ENCODE data around the gene TRAFD1.

TRAFD1 gene

GRCh38 chr12:112166051-112167015 lies 41.0 kb downstream of the TRAFD1 start:
- H3K4me3 ChIP-seq (ENCODE audit: low read length), result no peak overlapping the region
- no peak for DNase-seq (ENCODE audit: low read depth)
- no peak for TF ChIP-seq CTCF (conservative IDR thresholded peaks at IDR 0.05; ENCODE audit: low read length)

GRCh38 chr12:112167031-112167461 lies 41.7 kb downstream of the TRAFD1 start:
- H3K4me3 ChIP-seq (ENCODE audit: low read length), result no peak overlapping the region
- TF ChIP-seq CTCF (conservative IDR thresholded peaks at IDR 0.05; ENCODE audit: low read length), result no peak
- DNase-seq (ENCODE audit: low read depth), result no peak

- no peak overlapping the region for H3K4me3 ChIP-seq (ENCODE audit: low read length)
- TF ChIP-seq CTCF (conservative IDR thresholded peaks at IDR 0.05; ENCODE audit: low read length), result no peak
- no peak for DNase-seq (ENCODE audit: low read depth)
These were observed 42.6 kb downstream of the TRAFD1 start for GRCh38 chr12:112167718-112168525.

- no peak for TF ChIP-seq CTCF (conservative IDR thresholded peaks at IDR 0.05; ENCODE audit: low read length)
- DNase-seq (ENCODE audit: low read depth), result no peak
- H3K4me3 ChIP-seq (ENCODE audit: low read length), result no peak overlapping the region
These were observed 43.2 kb downstream of the TRAFD1 start for GRCh38 chr12:112168561-112168971.

GRCh38 chr12:112169161-112169872 lies 44.0 kb downstream of the TRAFD1 start:
- H3K4me3 ChIP-seq (ENCODE audit: low read length), result no peak overlapping the region
- no peak for DNase-seq (ENCODE audit: low read depth)
- TF ChIP-seq CTCF (conservative IDR thresholded peaks at IDR 0.05; ENCODE audit: low read length), result no peak

GRCh38 chr12:112169966-112170365 lies 44.6 kb downstream of the TRAFD1 start:
- TF ChIP-seq CTCF (conservative IDR thresholded peaks at IDR 0.05; ENCODE audit: low read length), result no peak
- DNase-seq (ENCODE audit: low read depth), result no peak
- H3K4me3 ChIP-seq (ENCODE audit: low read length), result no peak overlapping the region

Data from AG10803 (cell line).